ENCODE measurements around the gene MPL. TPM values are rescaled to one million over a fixed set of nuclear protein-coding genes. Genes with fewer than 3 reads are reported as not detected.
"Not testable (repeated sequence)": the region's sequence is repeated elsewhere in the genome, so short reads cannot be mapped to it uniquely, and the experiment has no call there.

The MPL gene
- polyA plus RNA-seq, 1 donor: 0.22 TPM

- DNase-seq (ENCODE audit: low read depth): no peak
Observed at GRCh38 chr1:43377831-43378230, 40.2 kb downstream of the MPL start.

- DNase-seq (ENCODE audit: low read depth): no peak
Observed at GRCh38 chr1:43379476-43379875, 41.9 kb downstream of the MPL start.

GRCh38 chr1:43381612-43382011 is 44.0 kb downstream of the MPL start:
- DNase-seq (ENCODE audit: low read depth): no peak

DNA sequence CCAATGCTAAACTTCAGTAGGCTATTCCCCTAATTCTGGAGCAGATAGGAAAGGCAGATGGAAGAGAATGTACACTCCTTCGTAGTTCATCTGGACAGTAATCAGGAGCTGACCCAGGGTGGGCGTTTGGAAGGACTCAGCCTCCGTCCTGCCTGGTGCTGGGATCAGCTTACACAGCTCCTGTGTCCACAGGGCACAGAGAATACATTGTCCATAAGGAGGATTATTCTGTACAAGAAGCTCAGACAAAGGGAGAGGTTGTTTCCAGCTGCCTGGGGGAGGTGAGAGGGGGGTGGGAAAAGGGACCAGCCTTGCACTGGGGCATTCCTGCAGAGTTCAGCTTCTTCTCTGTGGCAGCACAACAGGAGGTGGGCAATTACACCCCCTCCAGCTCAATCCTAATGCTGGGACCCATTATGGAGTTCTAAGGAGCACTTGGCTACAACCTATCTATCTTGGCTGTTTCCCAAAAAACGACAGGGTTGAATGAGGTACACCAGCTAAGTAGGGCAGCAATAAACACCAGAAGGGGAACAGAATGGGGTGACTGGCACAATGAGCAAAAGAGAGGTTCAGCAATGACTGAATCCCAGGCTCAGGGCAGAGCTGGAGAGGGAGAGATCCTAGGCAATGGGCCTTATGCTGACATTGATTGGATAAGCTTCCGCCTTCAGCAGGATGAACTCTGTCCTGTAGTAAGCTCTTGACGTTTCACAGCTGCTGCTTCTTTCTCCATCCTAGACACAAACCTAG is 44.6 kb downstream of the MPL start:
- no peak for DNase-seq (ENCODE audit: low read depth)

DNA sequence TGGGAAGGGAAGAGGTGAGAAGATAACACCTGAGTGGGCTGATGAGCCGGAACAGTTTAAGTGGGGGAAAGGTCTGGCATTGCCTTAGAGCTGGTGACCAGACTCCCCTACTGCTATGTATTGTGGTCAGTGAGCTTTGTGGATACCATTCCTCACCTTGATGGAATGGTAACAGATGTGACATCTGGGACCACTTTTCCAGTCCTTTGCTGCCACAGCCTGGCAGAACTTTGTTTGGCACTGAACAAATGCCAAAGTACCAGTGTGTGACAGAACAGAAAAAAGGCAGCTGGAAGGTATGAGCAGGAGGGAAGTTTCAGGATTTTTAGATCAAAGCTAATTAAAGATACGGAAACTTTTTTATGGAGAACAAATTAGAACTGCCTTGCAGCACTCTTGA is 45.8 kb downstream of the MPL start:
- DNase-seq (ENCODE audit: low read depth): no peak

DNA sequence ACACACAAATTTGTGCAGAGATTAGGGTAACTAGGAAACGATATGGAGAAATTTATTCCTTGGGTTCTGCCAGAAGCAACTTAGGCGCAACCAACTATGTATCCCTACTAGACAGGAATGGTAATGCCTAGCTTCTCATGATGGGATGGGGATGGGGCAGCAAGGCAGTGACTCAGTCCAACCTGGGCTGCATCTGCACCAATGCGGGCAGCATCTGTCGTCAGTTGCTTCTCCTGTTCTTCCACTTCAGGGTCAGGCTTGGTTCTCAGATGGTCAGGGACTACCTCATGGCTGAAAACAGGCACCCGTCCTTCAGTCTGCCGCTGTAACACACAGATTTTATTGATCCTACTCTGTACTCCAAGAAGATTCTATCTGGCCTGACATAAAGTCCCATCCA is 49.1 kb downstream of the MPL start:
- no peak for DNase-seq (ENCODE audit: low read depth)

GRCh38 chr1:43387976-43388599 is 50.5 kb downstream of the MPL start:
- no peak for DNase-seq (ENCODE audit: low read depth)

- DNase-seq (ENCODE audit: low read depth): no peak
Observed at GRCh38 chr1:43388613-43389012, 51.0 kb downstream of the MPL start.

DNA sequence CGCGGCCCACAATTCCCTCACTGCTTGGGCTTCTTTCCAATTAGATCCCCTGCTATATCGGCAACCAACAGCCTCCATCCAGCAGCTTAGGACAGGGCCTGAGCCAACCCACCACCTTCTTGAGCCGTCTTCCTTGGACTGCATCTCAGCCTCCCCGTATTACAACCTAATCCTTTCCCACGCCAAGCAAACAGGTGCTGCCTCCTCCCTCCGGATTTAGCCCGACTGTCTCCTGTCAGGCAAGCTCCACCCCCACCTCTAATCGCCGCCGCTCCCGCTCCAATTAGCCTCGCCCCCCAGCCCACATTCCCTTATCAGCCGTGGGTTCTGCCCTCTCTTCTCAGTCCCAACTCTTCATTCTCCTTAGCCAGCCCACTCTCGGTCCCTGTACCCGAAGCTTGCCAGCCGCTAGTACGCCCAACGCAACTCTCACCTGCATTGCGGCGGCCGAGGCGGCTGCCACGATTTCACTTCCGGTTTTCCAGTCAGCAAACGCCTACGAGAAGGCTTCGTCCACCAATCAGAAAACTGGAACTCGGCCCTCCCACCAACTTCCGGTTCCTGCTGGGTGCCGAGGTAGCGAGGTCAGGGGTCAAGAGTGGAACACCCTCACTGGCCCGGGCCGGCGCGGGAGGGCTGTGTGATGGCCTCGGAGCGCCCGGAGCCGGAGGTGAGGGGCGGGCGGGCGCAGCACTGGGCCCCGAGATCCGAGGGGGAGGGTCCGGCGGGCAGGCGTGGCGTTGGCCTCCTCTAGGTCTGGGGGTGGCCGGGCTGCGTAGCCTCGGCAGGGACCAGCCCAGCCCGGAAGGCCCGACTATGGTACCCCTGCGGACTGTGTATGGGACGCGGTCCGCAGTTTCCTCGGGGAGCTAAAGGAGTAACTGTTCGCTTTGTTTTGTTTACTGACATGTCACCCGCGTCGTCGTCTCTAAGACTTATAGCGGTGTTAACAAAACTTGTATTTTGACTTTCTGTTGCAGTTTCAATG is 52.0 kb downstream of the MPL start, which contains the start of the genes MED8 and SZT2:
Gene MED8, minus strand, starts transcription at position 475 of the 988 bp plus-strand sequence. Its CDS starts 36 bp downstream, at position 439.
Gene SZT2, plus strand, starts transcription at position 574 of the 988 bp plus-strand sequence. Its CDS starts 70 bp downstream, at position 644.
- peak; percentile 88 for DNase-seq (ENCODE audit: low read depth)

GRCh38 chr1:43392702-43393101 is 55.1 kb downstream of the MPL start:
- no peak for DNase-seq (ENCODE audit: low read depth)

- no peak for DNase-seq (ENCODE audit: low read depth)
Observed at GRCh38 chr1:43395523-43395922, 57.9 kb downstream of the MPL start.

- DNase-seq (ENCODE audit: low read depth): no peak
Observed at GRCh38 chr1:43396059-43396458, 58.4 kb downstream of the MPL start.

DNA sequence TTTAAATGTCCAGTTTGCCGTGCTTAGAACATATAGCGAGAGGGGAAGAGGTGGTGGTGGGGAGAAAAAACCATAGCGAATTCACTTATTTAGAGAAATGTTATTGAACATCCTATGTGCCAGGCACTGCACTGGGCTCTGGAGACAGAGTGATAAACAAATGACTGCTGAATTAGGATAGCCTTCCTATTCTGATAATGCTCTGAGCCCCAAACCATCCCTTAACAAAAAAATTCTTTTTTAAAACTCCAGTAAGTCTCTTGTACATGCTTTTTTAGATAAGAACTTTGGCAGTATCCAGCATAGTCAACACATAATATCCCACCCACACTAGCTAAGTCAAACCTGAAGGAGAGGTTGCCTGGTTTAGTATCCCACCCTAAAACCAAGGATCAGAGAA is 60.6 kb downstream of the MPL start:
- no peak for DNase-seq (ENCODE audit: low read depth)

GRCh38 chr1:43400441-43400840 is 62.8 kb downstream of the MPL start:
- DNase-seq (ENCODE audit: low read depth): not testable (repeated sequence)

GRCh38 chr1:43402089-43402865 is 64.7 kb downstream of the MPL start:
- no peak for DNase-seq (ENCODE audit: low read depth)

Other genes starting within 250 kb of the MPL start
- gene EBNA1BP2, start 165.5 kb upstream of the MPL start, polyA plus RNA-seq (ENCODE audit: insufficient read length): 31.7 TPM
- 0.08 TPM for gene CFAP57, start 165.5 kb upstream of the MPL start, polyA plus RNA-seq (ENCODE audit: insufficient read length)
- not detected for gene TMEM125, start 67.8 kb upstream of the MPL start, polyA plus RNA-seq (ENCODE audit: insufficient read length)
- not detected for gene C1orf210, start 52.2 kb upstream of the MPL start, polyA plus RNA-seq (ENCODE audit: insufficient read length)
- 42.5 TPM for gene TIE1, start 36.8 kb upstream of the MPL start, polyA plus RNA-seq (ENCODE audit: insufficient read length)
- 14.3 TPM for gene CDC20, start 21.2 kb downstream of the MPL start, polyA plus RNA-seq (ENCODE audit: insufficient read length)
- 30.1 TPM for gene ELOVL1, start 30.2 kb downstream of the MPL start, polyA plus RNA-seq (ENCODE audit: insufficient read length)
- gene MED8, start 52.0 kb downstream of the MPL start, polyA plus RNA-seq (ENCODE audit: insufficient read length): 20.0 TPM
- gene SZT2, start 52.1 kb downstream of the MPL start, polyA plus RNA-seq (ENCODE audit: insufficient read length): 14.5 TPM
- 18.3 TPM for gene HYI, start 116.1 kb downstream of the MPL start, polyA plus RNA-seq (ENCODE audit: insufficient read length)
- 10.4 TPM for gene PTPRF, start 193.1 kb downstream of the MPL start, polyA plus RNA-seq (ENCODE audit: insufficient read length)

Measured in forelimb muscle (tissue), 1 donor.